ENCODE data around the gene CREBBP. TPM values are rescaled to one million over a fixed set of nuclear protein-coding genes. Genes with fewer than 3 reads are reported as not detected.
"Not testable (repeated sequence)": the region's sequence is repeated elsewhere in the genome, so short reads cannot be mapped to it uniquely, and the experiment has no call there.

CREBBP gene
- total RNA-seq (71.4 and 72.7 TPM in 2 replicates), polyA plus RNA-seq (10.2 and 13.8 TPM in 2 replicates), polyA minus RNA-seq (47.2 and 61.8 TPM in 2 replicates), Bru-seq, nascent RNA (percentile 89 among the genes with signal in this experiment), BruChase-seq, experiment 1, labeled RNA remaining after a 6-hour chase (percentile 87 among the genes with signal in this experiment), BruChase-seq, experiment 2, labeled RNA remaining after a 2-hour chase (percentile 84 among the genes with signal in this experiment)
- polyA plus RNA-seq (2011; cell fraction: cytosol; rRNA removed): 10.3 and 11.4 TPM in 2 replicates
- polyA plus RNA-seq (2011; cell fraction: nucleus; rRNA removed): 41.9 and 42.7 TPM in 2 replicates
- polyA plus RNA-seq (2012): 24.6 and 28.1 TPM in 2 replicates
- 25.8 TPM for polyA minus RNA-seq (2011; cell fraction: cytosol; rRNA and poly(A)+ RNA removed)
- polyA minus RNA-seq (2011; cell fraction: nucleus; rRNA and poly(A)+ RNA removed): 95.4 and 122 TPM in 2 replicates
- long read RNA-seq, partial matches to known transcripts: 1 of 13 reads
- long read RNA-seq, other reads (novel, unspliced or antisense): 12 of 13 reads

- TF ChIP-seq JUN (IDR thresholded peaks at IDR 0.05; ENCODE audit: borderline replicate concordance, insufficient read depth, insufficient read length, low read depth) (no peak), POLR2AphosphoS5 (IDR thresholded peaks at IDR 0.05; ENCODE audit: insufficient read depth, low read depth, low read length) (peak; percentile 96), EZH2 (IDR thresholded peaks at IDR 0.05; ENCODE audit: borderline replicate concordance, low read depth, low read length, severe bottlenecking) (no peak), MYC (IDR thresholded peaks at IDR 0.05; ENCODE audit: low read depth, low read length) (no peak), POLR2A (IDR thresholded peaks at IDR 0.05; ENCODE audit: low read depth, low read length) (peak; percentile 95), GATA2 (IDR thresholded peaks at IDR 0.05; ENCODE audit: insufficient read depth, insufficient read length, low read depth, low read length) (no peak), MAX (IDR thresholded peaks at IDR 0.05; ENCODE audit: insufficient read depth, insufficient read length) (no peak), FOS (IDR thresholded peaks at IDR 0.05; ENCODE audit: borderline replicate concordance, insufficient read depth, low read length) (no peak), CTCF (IDR thresholded peaks at IDR 0.05; ENCODE audit: extremely low read depth in 1 of 2, insufficient read depth in 1 of 2, low read depth in 1 of 2, low read length in 2 of 2) (no peak)
- POLR2A ChIA-PET: interaction anchor here (0.6 to 0.9 kb wide), 3 partner anchors 10 to 77 kb away, joined by 3 to 5 read pairs (median 3); no protein-coding TSS in a partner anchor
- Histone ChIP-seq H3K27ac (ENCODE audit: insufficient read depth, low read depth, low read length) (peak within 1 kb of the TSS; percentile 67), H3K36me3 (ENCODE audit: control insufficient read depth in 2 of 2, extremely low read depth in 1 of 2, insufficient read depth in 2 of 2, low read length in 2 of 2) (peaks cover 0 to 1% of the 10 kb centered on the region in 2 experiments), H3K4me3 (replicated peaks in 1 of 3; ENCODE audit: insufficient read depth in 1 of 3, low read depth in 1 of 3, low read length in 3 of 3) (peak within 1 kb of the TSS; percentile 12 to 94 (median 84)), H3K9ac (replicated peaks; ENCODE audit: extremely low read depth, insufficient read depth, low read length) (peak within 1 kb of the TSS; percentile 93), H2AFZ (ENCODE audit: low read depth, low read length) (peak within 1 kb of the TSS; percentile 83), H4K20me1 (replicated peaks; ENCODE audit: control insufficient read depth, extremely low read depth, insufficient read depth, low read length) (peaks cover 4% of the 10 kb centered on the region), H3K4me1 (ENCODE audit: control insufficient read depth, extremely low read depth, insufficient read depth, low read length) (peaks cover 8% of the 10 kb centered on the region), H3K27me3 (ENCODE audit: control insufficient read depth in 2 of 2, insufficient read depth in 2 of 2, low read length in 2 of 2) (no peaks in the 10 kb centered on the region), H3K4me2 (ENCODE audit: insufficient read depth, low read length) (peak within 1 kb of the TSS; percentile 93), H3K79me2 (ENCODE audit: control insufficient read depth, insufficient read depth, low read length) (peaks cover 40% of the 10 kb centered on the region), H3K9me1 (replicated peaks; ENCODE audit: control insufficient read depth, extremely low read depth, insufficient read depth, low read length) (no peaks in the 10 kb centered on the region), H3K9me3 (replicated peaks; ENCODE audit: control insufficient read depth, insufficient read depth, low read length) (no peaks in the 10 kb centered on the region)
- dilution Hi-C loops (cut with MboI; ENCODE audit: extremely low pct_ligation_motif_present, low sequenced_read_pairs): no loop called here
- peak; percentile 87 for DNase-seq (ENCODE audit: low read depth, low spot score)
- no TSS peak for BruUV-seq (replicated peaks)
- intact Hi-C loops (cut with micrococcal nuclease): loop anchor here (1.0 to 5.0 kb wide), 2 partner anchors 191 to 371 kb away; no protein-coding TSS in a partner anchor
- peak; percentile 79 for FAIRE-seq
- CTCF ChIA-PET: interaction anchor here (0.6 to 1.2 kb wide), 10 partner anchors 9 to 373 kb away, joined by 3 to 7 read pairs (median 3); no protein-coding TSS in a partner anchor
Measured at GRCh38 chr16:3880623-3881498, at the start of gene CREBBP. Gene CREBBP, minus strand, starts transcription at chr16:3880713. Its CDS starts 797 bp downstream, at chr16:3879916.

GRCh38 chr16:3927147-3927546 is 46.6 kb upstream of the CREBBP start:
- H4K20me1 ChIP-seq (replicated peaks; ENCODE audit: control insufficient read depth, extremely low read depth, insufficient read depth, low read length); H3K4me2 ChIP-seq (ENCODE audit: insufficient read depth, low read length); DNase-seq (ENCODE audit: low read depth, low spot score); H3K27ac ChIP-seq (ENCODE audit: insufficient read depth, low read depth, low read length); H3K4me3 ChIP-seq (replicated peaks in 1 of 3; ENCODE audit: insufficient read depth in 1 of 3, low read depth in 1 of 3, low read length in 3 of 3); FAIRE-seq; H3K79me2 ChIP-seq (ENCODE audit: control insufficient read depth, insufficient read depth, low read length); dilution Hi-C loops (cut with MboI; ENCODE audit: extremely low pct_ligation_motif_present, low sequenced_read_pairs); H2AFZ ChIP-seq (ENCODE audit: low read depth, low read length); H3K9me3 ChIP-seq (replicated peaks; ENCODE audit: control insufficient read depth, insufficient read depth, low read length); H3K9me1 ChIP-seq (replicated peaks; ENCODE audit: control insufficient read depth, extremely low read depth, insufficient read depth, low read length); H3K27me3 ChIP-seq (ENCODE audit: control insufficient read depth in 2 of 2, insufficient read depth in 2 of 2, low read length in 2 of 2); BruUV-seq (replicated peaks); H3K9ac ChIP-seq (replicated peaks; ENCODE audit: extremely low read depth, insufficient read depth, low read length); CTCF ChIA-PET; intact Hi-C loops (cut with micrococcal nuclease); H3K4me1 ChIP-seq (ENCODE audit: control insufficient read depth, extremely low read depth, insufficient read depth, low read length); H3K36me3 ChIP-seq (ENCODE audit: control insufficient read depth in 2 of 2, extremely low read depth in 1 of 2, insufficient read depth in 2 of 2, low read length in 2 of 2); POLR2A ChIA-PET: not testable (repeated sequence)

Measured in endothelial cell of umbilical vein (primary cell).